BE2C (cell line): ENCODE data around the gene HPCAL1.

ENCODE experiments used
- DNase-seq: peaks from one replicate; pipeline ENCODE4 v3.0.0-alpha.2; 2020
- H3K27me3 ChIP-seq: fragments of 250-450 bp; sonication (Bioruptor Pico); 2 replicates; pipeline ENCODE4 v1.5.1; 2020; ENCODE audit warnings: mild to moderate bottlenecking
- H3K36me3 ChIP-seq: fragments of 250-450 bp; sonication (Bioruptor Pico); 2 replicates; pipeline ENCODE4 v1.5.1; 2020; ENCODE audit warnings: mild to moderate bottlenecking
- H3K4me1 ChIP-seq: fragments of 250-450 bp; sonication (Bioruptor Pico); 2 replicates; pipeline ENCODE4 v1.5.1; 2020
- H3K4me3 ChIP-seq: 2 replicates; pipeline ENCODE4 v1.5.1; 2011; ENCODE audit warnings: low read depth, low read length
- H3K9me3 ChIP-seq: fragments of 250-450 bp; sonication (Bioruptor Pico); 2 replicates; pipeline ENCODE4 v1.5.1; 2020
- TF ChIP-seq, protein P1 (sequence below): IDR thresholded peaks from 2 replicates; pipeline ENCODE4 v1.5.1; 2012; ENCODE audit warnings: mild to moderate bottlenecking, low read depth, low read length

Gene HPCAL1

DNA sequence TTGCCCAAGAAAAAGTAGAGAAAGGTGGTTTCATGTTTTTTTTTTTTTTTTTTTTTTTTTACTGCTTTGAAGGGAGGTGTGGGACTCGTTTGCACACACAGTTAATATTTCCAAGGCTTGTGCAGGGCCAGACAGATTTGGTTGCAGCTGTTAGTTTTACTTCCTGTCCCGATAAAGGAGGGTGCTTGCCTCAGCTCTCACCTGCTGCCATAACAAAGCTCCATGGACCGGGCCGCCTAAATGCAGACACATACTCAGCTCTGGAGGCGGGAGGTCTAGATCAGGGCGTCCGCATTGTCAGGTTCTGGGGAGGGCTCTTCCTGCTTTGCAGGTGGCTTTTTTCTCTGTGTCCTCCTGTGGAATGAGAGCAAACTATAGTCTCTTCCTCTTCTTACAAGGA lies 75.5 kb downstream of the HPCAL1 start:
- Histone ChIP-seq H3K36me3 (no peaks in the 10 kb centered on the region), H3K27me3 (no peaks in the 10 kb centered on the region), H3K4me1 (peaks cover 17% of the 10 kb centered on the region), H3K9me3 (no peaks in the 10 kb centered on the region), H3K4me3 (no peak overlapping the region)
- DNase-seq = no peak
- TF ChIP-seq, protein P1, sequence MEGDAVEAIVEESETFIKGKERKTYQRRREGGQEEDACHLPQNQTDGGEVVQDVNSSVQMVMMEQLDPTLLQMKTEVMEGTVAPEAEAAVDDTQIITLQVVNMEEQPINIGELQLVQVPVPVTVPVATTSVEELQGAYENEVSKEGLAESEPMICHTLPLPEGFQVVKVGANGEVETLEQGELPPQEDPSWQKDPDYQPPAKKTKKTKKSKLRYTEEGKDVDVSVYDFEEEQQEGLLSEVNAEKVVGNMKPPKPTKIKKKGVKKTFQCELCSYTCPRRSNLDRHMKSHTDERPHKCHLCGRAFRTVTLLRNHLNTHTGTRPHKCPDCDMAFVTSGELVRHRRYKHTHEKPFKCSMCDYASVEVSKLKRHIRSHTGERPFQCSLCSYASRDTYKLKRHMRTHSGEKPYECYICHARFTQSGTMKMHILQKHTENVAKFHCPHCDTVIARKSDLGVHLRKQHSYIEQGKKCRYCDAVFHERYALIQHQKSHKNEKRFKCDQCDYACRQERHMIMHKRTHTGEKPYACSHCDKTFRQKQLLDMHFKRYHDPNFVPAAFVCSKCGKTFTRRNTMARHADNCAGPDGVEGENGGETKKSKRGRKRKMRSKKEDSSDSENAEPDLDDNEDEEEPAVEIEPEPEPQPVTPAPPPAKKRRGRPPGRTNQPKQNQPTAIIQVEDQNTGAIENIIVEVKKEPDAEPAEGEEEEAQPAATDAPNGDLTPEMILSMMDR = no peak

DNA sequence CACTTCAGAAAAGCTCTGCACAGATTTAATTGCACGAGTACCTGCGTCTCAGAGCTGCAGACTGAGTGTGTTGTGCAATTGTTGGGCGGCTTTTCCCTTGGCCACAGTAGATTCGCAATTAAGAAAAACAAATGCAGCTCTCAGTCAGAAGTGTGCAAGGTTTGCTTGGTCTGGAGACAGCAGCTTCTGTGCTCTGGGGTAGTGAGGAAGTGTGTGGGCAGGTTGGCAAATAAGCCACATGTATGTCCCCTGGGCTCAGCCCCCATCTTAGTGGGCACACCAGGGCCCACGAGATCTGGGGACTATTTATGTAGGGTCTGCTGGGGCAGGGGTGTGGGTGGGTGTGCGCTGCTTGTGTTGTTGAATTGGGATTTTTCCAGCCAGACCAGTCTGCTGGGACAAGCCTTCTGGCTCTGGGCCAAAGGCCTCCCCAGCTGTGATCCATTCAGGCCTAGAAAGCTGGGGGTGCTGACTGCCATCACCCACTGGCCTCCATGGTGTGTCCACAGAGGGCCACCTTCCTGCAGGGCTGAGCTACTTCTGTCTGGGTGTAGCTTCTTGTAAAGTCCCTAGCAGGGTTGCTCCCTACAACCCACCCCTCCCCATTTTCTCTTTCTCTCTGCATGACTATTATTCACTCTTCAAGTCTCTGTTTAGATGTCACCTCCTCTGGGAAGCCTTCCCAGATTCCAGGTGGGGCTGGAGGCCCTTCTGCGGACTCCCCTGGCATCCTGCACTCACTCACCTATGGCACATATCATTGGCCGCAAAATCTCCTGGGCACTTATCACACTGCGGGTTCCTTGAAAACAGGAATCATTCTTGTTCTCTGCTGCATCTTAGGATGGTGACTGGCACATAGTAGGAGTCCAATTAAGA lies 77.6 kb downstream of the HPCAL1 start:
- Histone ChIP-seq H3K9me3 (no peaks in the 10 kb centered on the region), H3K27me3 (no peaks in the 10 kb centered on the region), H3K4me3 (no peak overlapping the region), H3K4me1 (peaks cover 25% of the 10 kb centered on the region), H3K36me3 (no peaks in the 10 kb centered on the region)
- TF ChIP-seq, protein P1 = no peak
- no peak for DNase-seq

GRCh38 chr2:10381997-10382353 lies 79.3 kb downstream of the HPCAL1 start:
- H3K4me1 ChIP-seq = peaks cover 40% of the 10 kb centered on the region
- TF ChIP-seq, protein P1 = no peak
- H3K27me3 ChIP-seq = no peaks in the 10 kb centered on the region
- H3K36me3 ChIP-seq = no peaks in the 10 kb centered on the region
- no peak overlapping the region for H3K4me3 ChIP-seq
- no peak for DNase-seq
- no peaks in the 10 kb centered on the region for H3K9me3 ChIP-seq

DNA sequence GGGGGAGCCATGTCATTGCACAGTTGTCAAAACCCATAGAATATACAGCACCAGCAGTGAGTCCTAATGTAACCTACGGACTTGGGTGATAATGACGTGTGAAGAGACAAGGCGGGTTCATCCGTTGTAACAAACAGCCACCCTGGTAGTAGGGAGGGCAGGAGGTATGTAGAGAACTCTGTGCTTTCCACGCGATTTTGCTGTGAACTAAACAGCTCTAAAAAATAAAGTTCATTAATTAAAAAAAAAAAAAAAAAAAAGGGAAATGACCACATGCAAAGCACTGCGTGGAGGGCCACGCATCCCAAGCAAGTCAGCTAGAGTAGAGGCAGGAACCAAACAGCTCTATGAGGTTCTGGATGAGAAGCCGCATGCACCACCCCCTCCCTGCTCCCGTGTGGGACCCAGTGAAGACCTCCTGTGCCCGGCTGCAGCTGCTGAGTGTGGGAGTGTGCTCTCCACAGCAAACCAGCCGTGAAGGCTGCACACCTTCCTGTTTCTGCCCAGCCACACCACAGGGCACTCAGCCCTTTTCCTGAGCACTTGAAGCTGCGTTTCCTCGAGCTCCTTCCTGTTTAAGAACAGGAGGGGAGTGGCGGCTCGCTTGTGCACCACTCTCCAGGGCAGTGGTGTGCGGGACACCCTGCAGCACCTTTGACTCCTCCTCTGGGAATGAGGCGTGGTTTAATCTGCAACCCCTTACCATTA lies 79.8 kb downstream of the HPCAL1 start:
- H3K27me3 ChIP-seq = no peaks in the 10 kb centered on the region
- H3K4me1 ChIP-seq = peaks cover 40% of the 10 kb centered on the region
- no peak for DNase-seq
- H3K9me3 ChIP-seq = no peaks in the 10 kb centered on the region
- H3K4me3 ChIP-seq = no peak overlapping the region
- TF ChIP-seq, protein P1 = no peak
- no peaks in the 10 kb centered on the region for H3K36me3 ChIP-seq

- no peaks in the 10 kb centered on the region for H3K9me3 ChIP-seq
- DNase-seq = no peak
- H3K4me1 ChIP-seq = peaks cover 39% of the 10 kb centered on the region
- no peak overlapping the region for H3K4me3 ChIP-seq
- no peaks in the 10 kb centered on the region for H3K27me3 ChIP-seq
- no peaks in the 10 kb centered on the region for H3K36me3 ChIP-seq
- TF ChIP-seq, protein P1 = no peak
These were observed 81.4 kb downstream of the HPCAL1 start for GRCh38 chr2:10383960-10384734.
